HepG2 (cell line): ENCODE data around the gene LILRB3. TPM values are rescaled to one million over a fixed set of nuclear protein-coding genes. Genes with fewer than 3 reads are reported as not detected.
A peak's percentile ranks its signal among the peaks of the same experiment; 100 is the strongest.

Source experiments
- ATAC-seq: fragments of 200-7000 bp; cut with Tn5 transposase; 3 replicates; pipeline ENCODE4 v1.9.1; 2020; ENCODE audit warnings: mild to moderate bottlenecking, moderate library complexity
- BruUV-seq: library from RNA; stranded (reverse); fragments of 400-500 nt; replicated peaks from 2 replicates; lab custom pipeline; 2021; lab: Mats Ljungman, UMichigan
- CTCF ChIA-PET: fragments of 300-600 bp; formaldehyde crosslinking; extraction: SDS; loops from one replicate; lab custom pipeline; 2021; ENCODE audit warnings: low total read pairs, inconsistent platforms, low intra/inter-chr PET ratio; lab: Yijun Ruan, JAX
- POLR2A ChIA-PET: fragments of 350-600 bp; sonication (Branson Sonifier 250); formaldehyde crosslinking; loops from one replicate; lab custom pipeline; 2020; ENCODE audit warnings: antibody characterized with exemption, inconsistent platforms; lab: Yijun Ruan, JAX
- DNase-seq: peaks from one replicate; pipeline ENCODE4 v3.0.0-alpha.2; 2015; ENCODE audit warnings: low spot score
- FAIRE-seq: peaks from 3 replicates; lab custom pipeline; 2011; peaks lifted over from hg19 to GRCh38; lab: Jason Lieb, UNC
- H2AFZ ChIP-seq: one replicate; pipeline ENCODE4 v1.6.1; 2011; ENCODE audit warnings: low read length, inconsistent platforms
- H3K27ac ChIP-seq: fragments of 300-600 bp; 3 replicates; pipeline ENCODE4 v1.8.0; 2011; ENCODE audit warnings: mixed run types, mild to moderate bottlenecking, mixed read lengths, low read length, inconsistent platforms; ENCODE audit not compliant: insufficient read depth; ENCODE audit errors: extremely low read length
- H3K27me3 ChIP-seq, 2 experiments: fragments of 200-600 bp in 1 of 2; 2 replicates in 1 of 2; 3 replicates in 1 of 2; pipeline versions ENCODE4 v1.6.0 to v1.8.0; 2011; ENCODE audit warnings: low read length in 2 of 2, mild to moderate bottlenecking in 2 of 2, moderate library complexity in 2 of 2, inconsistent platforms in 1 of 2; ENCODE audit not compliant: insufficient read depth in 2 of 2, control insufficient read depth in 1 of 2
- H3K36me3 ChIP-seq, 2 experiments: fragments of 200-600 bp in 1 of 2; replicated peaks in 1 of 2; 2 replicates in 1 of 2; 3 replicates in 1 of 2; pipeline versions ENCODE4 v1.5.1 to v1.8.0; 2011; ENCODE audit warnings: low read length in 2 of 2, inconsistent platforms in 1 of 2; ENCODE audit not compliant: insufficient read depth in 2 of 2, control insufficient read depth in 1 of 2
- H3K4me1 ChIP-seq: 2 replicates; pipeline ENCODE4 v1.5.1; 2012; ENCODE audit warnings: low read length, inconsistent platforms; ENCODE audit not compliant: insufficient read depth
- H3K4me2 ChIP-seq: 2 replicates; pipeline ENCODE4 v1.6.0; 2011; ENCODE audit warnings: low read depth, low read length, inconsistent platforms
- H3K4me3 ChIP-seq, 3 experiments: fragments of 200-600 bp in 1 of 3; sonication (generic), shearing (Covaris generic) in 1 of 3; replicated peaks in 1 of 3; 2 replicates each; pipeline ENCODE4 v1.5.1; 2011 to 2016; ENCODE audit warnings: low read length in 3 of 3, inconsistent platforms in 2 of 3, low read depth in 2 of 3, mild to moderate bottlenecking in 2 of 3, control low read depth in 1 of 3, mixed read lengths in 1 of 3; ENCODE audit not compliant: insufficient read depth in 1 of 3
- H3K79me2 ChIP-seq: one replicate; pipeline ENCODE4 v1.6.1; 2011; ENCODE audit warnings: low read length, inconsistent platforms; ENCODE audit not compliant: insufficient read depth
- H3K9ac ChIP-seq: 2 replicates; pipeline ENCODE4 v1.6.0; 2011; ENCODE audit warnings: mild to moderate bottlenecking, low read depth, low read length, inconsistent platforms; ENCODE audit not compliant: insufficient read depth
- H3K9me3 ChIP-seq: 2 replicates; pipeline ENCODE4 v1.5.1; 2012; ENCODE audit warnings: mild to moderate bottlenecking, low read length
- H4K20me1 ChIP-seq: 2 replicates; pipeline ENCODE4 v1.6.0; 2011; ENCODE audit warnings: inconsistent platforms, mild to moderate bottlenecking, low read length, moderate library complexity; ENCODE audit not compliant: insufficient read depth
- BATF2 ChIP-seq: sonication (generic); formaldehyde crosslinking; IDR thresholded peaks from 2 replicates; pipeline ENCODE4 v1.8.0; 2022; ENCODE audit warnings: mild to moderate bottlenecking, missing genetic modification reagents, moderate library complexity
- CAMTA2 ChIP-seq: sonication (generic); formaldehyde crosslinking; IDR thresholded peaks from 2 replicates; pipeline ENCODE4 v1.4.0; 2020; ENCODE audit warnings: mild to moderate bottlenecking, missing genetic modification reagents, borderline replicate concordance
- GZF1 ChIP-seq: sonication (generic); formaldehyde crosslinking; IDR thresholded peaks from 2 replicates; pipeline ENCODE4 v1.5.1; 2020; ENCODE audit warnings: mild to moderate bottlenecking, missing genetic modification reagents
- NFATC3 ChIP-seq: sonication (generic); formaldehyde crosslinking; IDR thresholded peaks from 2 replicates; pipeline ENCODE4 v1.5.1; 2020; ENCODE audit warnings: mild to moderate bottlenecking, missing genetic modification reagents
- NR2F1 ChIP-seq, 2 experiments: fragments of 450-650 bp in 1 of 2; formaldehyde crosslinking in 1 of 2; IDR thresholded peaks; 2 replicates each; pipeline versions ENCODE4 v1.5.0 to v1.6.1; 2016 to 2020; ENCODE audit warnings: mild to moderate bottlenecking in 1 of 2, missing compliant biosample characterization in 1 of 2, missing genetic modification reagents in 1 of 2, moderate library complexity in 1 of 2
- PLRG1 ChIP-seq: fragments of 450-650 bp; conservative IDR thresholded peaks from 2 replicates; pipeline ENCODE4 v1.6.1; 2016
- RFXANK ChIP-seq: IDR thresholded peaks from 2 replicates; pipeline ENCODE4 v1.6.1; 2016
- RFXAP ChIP-seq: sonication (generic); formaldehyde crosslinking; IDR thresholded peaks from 2 replicates; pipeline ENCODE4 v1.4.0; 2020; ENCODE audit warnings: missing genetic modification reagents, borderline replicate concordance
- RXRB ChIP-seq: IDR thresholded peaks from 2 replicates; pipeline ENCODE4 v1.6.1; 2016; ENCODE audit warnings: borderline replicate concordance, missing genetic modification reagents, missing compliant biosample characterization
- TP53 ChIP-seq: sonication (generic); formaldehyde crosslinking; conservative IDR thresholded peaks from 2 replicates; pipeline ENCODE4 v1.4.0; 2020; ENCODE audit warnings: missing genetic modification reagents
- ZFX ChIP-seq: sonication (generic); formaldehyde crosslinking; IDR thresholded peaks from 2 replicates; pipeline ENCODE4 v1.4.0; 2020; ENCODE audit warnings: mild to moderate bottlenecking, low read depth, missing genetic modification reagents, moderate library complexity
- ZNF260 ChIP-seq: sonication (generic); formaldehyde crosslinking; IDR thresholded peaks from 2 replicates; pipeline ENCODE4 v1.4.0; 2020; ENCODE audit warnings: missing genetic modification reagents, low read depth, mild to moderate bottlenecking, borderline replicate concordance
- ZNF264 ChIP-seq: sonication (generic); formaldehyde crosslinking; IDR thresholded peaks from 2 replicates; pipeline ENCODE4 v1.4.0; 2020; ENCODE audit warnings: missing genetic modification reagents
- ZNF333 ChIP-seq: sonication (generic); formaldehyde crosslinking; IDR thresholded peaks from 2 replicates; pipeline ENCODE4 v1.4.0; 2020; ENCODE audit warnings: mild to moderate bottlenecking, missing genetic modification reagents, borderline replicate concordance
- ZNF629 ChIP-seq: sonication (generic); formaldehyde crosslinking; conservative IDR thresholded peaks from 2 replicates; pipeline ENCODE4 v1.5.0; 2020; ENCODE audit warnings: missing genetic modification reagents
- ZSCAN5A ChIP-seq: sonication (generic); formaldehyde crosslinking; IDR thresholded peaks from 2 replicates; pipeline ENCODE4 v1.8.0; 2022; ENCODE audit warnings: mild to moderate bottlenecking, missing genetic modification reagents, borderline replicate concordance
- WGBS: methylation state at CpG from one replicate; pipeline ENCODE4 v1.1.6; 2017; ENCODE audit warnings: low lambda C conversion rate; 5-methylcytosine and 5-hydroxymethylcytosine counted together
- in situ Hi-C: cut with HindIII; loops from 2 replicates; pipeline ENCODE4 v1.10.0; 2017; ENCODE audit warnings: low pct_unique_long_range_greater_than_20kb; ENCODE audit not compliant: extremely low pct_ligation_motif_present
- intact Hi-C: fragments of 100-400 bp; cut with micrococcal nuclease; formaldehyde crosslinking; loops from one replicate; pipeline ENCODE4 v1.10.0; 2022; ENCODE audit not compliant: unreplicated experiment
- polyA plus RNA-seq, 8 experiments: library from polyadenylated mRNA; depleted of rRNA in 3 of 8; stranded (reverse) in 7 of 8; unstranded in 1 of 8; fragments of >200 nt; fragmentation: Illumina TruSeq in 4 of 8; extraction: Trizol in 4 of 8; gene quantifications; 2 replicates each; pipeline versions ENCODE4 v1.2.1 to v1.2.3, GENCODE V29; 2011 to 2016; ENCODE audit warnings: low read depth in 4 of 8, missing spikeins in 1 of 8, mixed read lengths in 1 of 8; ENCODE audit not compliant: insufficient read depth in 1 of 8
- total RNA-seq, 5 experiments: library from RNA; depleted of rRNA; stranded (reverse); fragments of >200 nt; fragmentation: Illumina TruSeq; extraction: Trizol; gene quantifications; 2 replicates each; pipeline ENCODE4 v1.2.3, GENCODE V29; 2016; ENCODE audit warnings: low read depth in 1 of 5

Gene LILRB3
- total and polyA plus RNA-seq, 2 of the 13 experiments (the other 11 are each of a cell fraction or from before 2014, with no cell fraction given), result 0.22 TPM; not detected in 1

- Histone ChIP-seq H4K20me1 (no peaks in the 10 kb centered on the region), H3K36me3 (no peaks in the 10 kb centered on the region), H3K27me3 (peaks cover 4 to 29% of the 10 kb centered on the region in 2 experiments), H3K4me2 (no peak overlapping the region), H3K9me3 (no peaks in the 10 kb centered on the region), H3K4me3 (no peak overlapping the region), H2AFZ (no peak overlapping the region), H3K79me2 (no peaks in the 10 kb centered on the region), H3K9ac (no peak overlapping the region), H3K4me1 (no peaks in the 10 kb centered on the region), H3K27ac (no peak overlapping the region)
- BruUV-seq, result no TSS peak
- CTCF ChIA-PET, result no interaction called here
- no peak for FAIRE-seq
- intact Hi-C loops (no loop called here), in situ Hi-C loops (no loop called here)
- TF ChIP-seq ZNF629 (peak; percentile 84), BATF2 (no peak)
- ATAC-seq, result no peak
- no peak for DNase-seq
- 51% methylated on average over 15 of the region's 20 CpGs for WGBS
- POLR2A ChIA-PET, result interaction anchor here (0.6 kb wide), 1 partner anchor 11 kb away, joined by 3 read pairs; no protein-coding TSS in a partner anchor
Observed at GRCh38 chr19:54247106-54247930, 24.5 kb upstream of the LILRB3 start.

DNA sequence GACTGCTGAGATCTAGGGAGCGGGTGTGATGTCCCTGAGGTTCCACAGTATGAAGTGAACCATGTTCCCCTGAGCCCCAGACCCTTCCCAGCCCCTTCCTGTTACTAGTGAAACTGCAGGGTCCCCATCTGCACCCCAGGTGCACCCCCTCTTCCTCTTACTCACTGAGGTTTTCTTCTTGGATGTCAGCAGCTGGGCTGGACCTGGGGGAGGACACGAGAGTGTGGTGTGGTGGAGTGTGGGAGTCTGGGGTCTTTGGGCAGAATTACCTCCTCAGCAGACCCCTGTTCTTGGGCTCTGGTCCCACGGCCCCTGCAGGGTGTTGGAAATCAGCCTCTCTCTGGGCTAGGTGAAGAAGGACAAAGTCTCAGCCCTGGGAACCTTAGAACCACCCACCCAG lies 23.1 kb upstream of the LILRB3 start:
- BruUV-seq, result no TSS peak
- intact Hi-C loops, result no loop called here
- no peak for TF ChIP-seq ZNF260 (CRISPR knock-in tag)
- TF ChIP-seq GZF1 (CRISPR knock-in tag), result no peak
- no peak for TF ChIP-seq RFXAP (CRISPR knock-in tag)
- TF ChIP-seq ZNF264 (CRISPR knock-in tag), result no peak
- no peak for TF ChIP-seq CAMTA2 (CRISPR knock-in tag)
- no peak for TF ChIP-seq ZFX (CRISPR knock-in tag)
- TF ChIP-seq ZNF333 (CRISPR knock-in tag), result no peak
- no peak for TF ChIP-seq RFXANK (CRISPR knock-in tag)
- TF ChIP-seq NR2F1 (CRISPR knock-in tag; IDR thresholded peaks at IDR 0.05), result no peak
- no peak for TF ChIP-seq NFATC3 (CRISPR knock-in tag)
- no peak for TF ChIP-seq RXRB (CRISPR knock-in tag)
- TF ChIP-seq ZSCAN5A (CRISPR knock-in tag), result no peak
- TF ChIP-seq PLRG1, result no peak
- TF ChIP-seq TP53, result no peak

More for the DNA sequence above, 23.1 kb upstream of the LILRB3 start:
- Histone ChIP-seq H3K9me3 (no peaks in the 10 kb centered on the region), H2AFZ (no peak overlapping the region), H4K20me1 (no peaks in the 10 kb centered on the region), H3K79me2 (no peaks in the 10 kb centered on the region), H3K4me2 (no peak overlapping the region), H3K4me3 (no peak overlapping the region), H3K9ac (no peak overlapping the region), H3K27ac (no peak overlapping the region), H3K27me3 (peaks cover 2 to 24% of the 10 kb centered on the region in 2 experiments; a peak in 4 of 5 replicates), H3K4me1 (no peaks in the 10 kb centered on the region), H3K36me3 (no peaks in the 10 kb centered on the region)
- ChIA-PET CTCF (no interaction called here), POLR2A (no interaction called here)
- WGBS, result 0% methylated on average over 3 of the region's 3 CpGs
- FAIRE-seq (no peak), ATAC-seq (no peak), DNase-seq (no peak)
- in situ Hi-C loops, result no loop called here
